Neural cell (in vitro differentiated cells): ENCODE results near the gene CSK. TPM values are rescaled to one million over a fixed set of nuclear protein-coding genes. Genes with fewer than 3 reads are reported as not detected.

Experiments
- H2AFZ ChIP-seq: fragments of 200-600, 300-800 bp; sonication (generic), shearing (Covaris generic); 2 replicates; pipeline ENCODE4 v1.6.0; 2014; ENCODE audit warnings: low read depth, mild to moderate bottlenecking, antibody characterized with exemption, low read length, moderate library complexity
- H3F3A ChIP-seq: fragments of 200-600 bp; shearing (Covaris generic); 2 replicates; pipeline ENCODE4 v1.6.1; 2016; ENCODE audit warnings: mild to moderate bottlenecking, moderate library complexity, mixed read lengths, antibody characterized with exemption, low read length; ENCODE audit not compliant: insufficient read depth, poor library complexity, severe bottlenecking
- H3K27ac ChIP-seq: fragments of 200-600, 300-800 bp; sonication (generic), shearing (Covaris generic); 2 replicates; pipeline ENCODE4 v1.5.1; 2014; ENCODE audit warnings: mild to moderate bottlenecking, low read length, moderate library complexity
- H3K27me3 ChIP-seq: fragments of 300-800, 200-600 bp; sonication (generic), shearing (Covaris generic); 2 replicates; pipeline ENCODE4 v1.6.0; 2014; ENCODE audit warnings: mild to moderate bottlenecking, low read depth, low read length, moderate library complexity; ENCODE audit not compliant: insufficient read depth
- H3K36me3 ChIP-seq: fragments of 300-800, 200-600 bp; sonication (generic), shearing (Covaris generic); 2 replicates; pipeline ENCODE4 v1.5.1; 2014; ENCODE audit warnings: mild to moderate bottlenecking, antibody characterized with exemption, low read length, moderate library complexity; ENCODE audit not compliant: insufficient read depth
- H3K4me2 ChIP-seq: fragments of 300-800, 200-600 bp; sonication (generic), shearing (Covaris generic); 2 replicates; pipeline ENCODE4 v1.6.0; 2014; ENCODE audit warnings: mild to moderate bottlenecking, low read length
- H3K4me3 ChIP-seq: fragments of 300-800, 200-600 bp; sonication (generic), shearing (Covaris generic); 2 replicates; pipeline ENCODE4 v1.5.1; 2014; ENCODE audit warnings: mild to moderate bottlenecking, low read length, moderate library complexity
- H3K79me2 ChIP-seq: fragments of 200-600 bp; shearing (Covaris generic); replicated peaks from 2 replicates; pipeline ENCODE4 v1.6.0; 2014; ENCODE audit warnings: mild to moderate bottlenecking, low read length, moderate library complexity; ENCODE audit not compliant: insufficient read depth
- H3K9ac ChIP-seq: fragments of 300-800, 200-600 bp; sonication (generic), shearing (Covaris generic); 2 replicates; pipeline ENCODE4 v1.6.1; 2016; ENCODE audit warnings: mild to moderate bottlenecking, low read length, mixed read lengths
- H3K9me2 ChIP-seq: fragments of 200-600 bp; shearing (Covaris generic); 2 replicates; pipeline ENCODE4 v1.6.1; 2016; ENCODE audit warnings: mild to moderate bottlenecking, low read length, mixed read lengths; ENCODE audit not compliant: insufficient read depth
- H3K9me3 ChIP-seq: fragments of 200-600, 300-800 bp; sonication (generic), shearing (Covaris generic); 2 replicates; pipeline ENCODE4 v1.6.1; 2016; ENCODE audit warnings: mild to moderate bottlenecking, mixed run types, low read length, moderate library complexity, mixed read lengths
- H4K20me1 ChIP-seq: fragments of 200-600 bp; shearing (Covaris generic); 2 replicates; pipeline ENCODE4 v1.6.1; 2016; ENCODE audit warnings: mild to moderate bottlenecking, mixed run types; ENCODE audit not compliant: insufficient read depth
- EP300 ChIP-seq: fragments of 450-650 bp; conservative IDR thresholded peaks from 2 replicates; pipeline ENCODE4 v1.6.1; 2014; ENCODE audit warnings: antibody characterized with exemption, mild to moderate bottlenecking, moderate library complexity; ENCODE audit not compliant: poor library complexity, severe bottlenecking
- EZH2 ChIP-seq: fragments of 200-600, 300-800 bp; shearing (Covaris generic), sonication (generic); IDR thresholded peaks from 2 replicates; pipeline ENCODE4 v1.6.1; 2014; ENCODE audit warnings: antibody characterized with exemption, low read length, borderline replicate concordance, mild to moderate bottlenecking; ENCODE audit not compliant: insufficient read depth, poor library complexity, severe bottlenecking
- MXI1 ChIP-seq: fragments of 450-650 bp; conservative IDR thresholded peaks from 2 replicates; pipeline ENCODE4 v1.6.1; 2014; ENCODE audit warnings: antibody characterized with exemption, mild to moderate bottlenecking; ENCODE audit not compliant: poor library complexity, severe bottlenecking
- POLR2AphosphoS5 ChIP-seq: IDR thresholded peaks from 2 replicates; pipeline ENCODE4 v1.6.1; 2012
- RAD21 ChIP-seq: fragments of 450-650 bp; conservative IDR thresholded peaks from 2 replicates; pipeline ENCODE4 v1.6.1; 2014; ENCODE audit warnings: antibody characterized with exemption, mild to moderate bottlenecking, moderate library complexity
- REST ChIP-seq: IDR thresholded peaks from 2 replicates; pipeline ENCODE4 v1.6.1; 2012; ENCODE audit warnings: borderline replicate concordance
- SMC3 ChIP-seq: fragments of 450-650 bp; conservative IDR thresholded peaks from 2 replicates; pipeline ENCODE4 v1.6.1; 2014; ENCODE audit warnings: antibody characterized with exemption, mild to moderate bottlenecking, moderate library complexity; ENCODE audit not compliant: poor library complexity
- TAF1 ChIP-seq: IDR thresholded peaks from 2 replicates; pipeline ENCODE4 v1.6.1; 2012; ENCODE audit warnings: low read depth
- polyA plus RNA-seq: library from polyadenylated mRNA; depleted of rRNA; stranded (reverse); fragments of >200 nt; gene quantifications from 2 replicates; pipeline ENCODE4 v1.2.3, GENCODE V29; 2014
- TF ChIP-seq, protein P1 (sequence below): fragments of 450-650 bp; IDR thresholded peaks from 2 replicates; pipeline ENCODE4 v1.5.1; 2014; ENCODE audit warnings: antibody characterized with exemption, mild to moderate bottlenecking, moderate library complexity; ENCODE audit not compliant: poor library complexity, severe bottlenecking

Gene CSK
- polyA plus RNA-seq, 1 donor from 2014 or later = 45.5 TPM

GRCh38 chr15:74838137-74838516 is 56.2 kb downstream of the CSK start:
- Histone ChIP-seq H3K9me2 (no peaks in the 10 kb centered on the region), H2AFZ (no peak overlapping the region), H3K4me2 (no peak overlapping the region), H3F3A (no peaks in the 10 kb centered on the region), H4K20me1 (no peaks in the 10 kb centered on the region), H3K9ac (no peak overlapping the region), H3K9me3 (no peaks in the 10 kb centered on the region), H3K79me2 (no peaks in the 10 kb centered on the region), H3K27ac (no peak overlapping the region), H3K36me3 (no peaks in the 10 kb centered on the region), H3K27me3 (no peaks in the 10 kb centered on the region), H3K4me3 (no peak overlapping the region)
- no peak for TF ChIP-seq TAF1
- TF ChIP-seq REST = no peak
- no peak for TF ChIP-seq RAD21
- TF ChIP-seq EZH2 = no peak
- TF ChIP-seq MXI1 = no peak
- TF ChIP-seq SMC3 = no peak
- TF ChIP-seq POLR2AphosphoS5 = no peak
- TF ChIP-seq EP300 = no peak

DNA sequence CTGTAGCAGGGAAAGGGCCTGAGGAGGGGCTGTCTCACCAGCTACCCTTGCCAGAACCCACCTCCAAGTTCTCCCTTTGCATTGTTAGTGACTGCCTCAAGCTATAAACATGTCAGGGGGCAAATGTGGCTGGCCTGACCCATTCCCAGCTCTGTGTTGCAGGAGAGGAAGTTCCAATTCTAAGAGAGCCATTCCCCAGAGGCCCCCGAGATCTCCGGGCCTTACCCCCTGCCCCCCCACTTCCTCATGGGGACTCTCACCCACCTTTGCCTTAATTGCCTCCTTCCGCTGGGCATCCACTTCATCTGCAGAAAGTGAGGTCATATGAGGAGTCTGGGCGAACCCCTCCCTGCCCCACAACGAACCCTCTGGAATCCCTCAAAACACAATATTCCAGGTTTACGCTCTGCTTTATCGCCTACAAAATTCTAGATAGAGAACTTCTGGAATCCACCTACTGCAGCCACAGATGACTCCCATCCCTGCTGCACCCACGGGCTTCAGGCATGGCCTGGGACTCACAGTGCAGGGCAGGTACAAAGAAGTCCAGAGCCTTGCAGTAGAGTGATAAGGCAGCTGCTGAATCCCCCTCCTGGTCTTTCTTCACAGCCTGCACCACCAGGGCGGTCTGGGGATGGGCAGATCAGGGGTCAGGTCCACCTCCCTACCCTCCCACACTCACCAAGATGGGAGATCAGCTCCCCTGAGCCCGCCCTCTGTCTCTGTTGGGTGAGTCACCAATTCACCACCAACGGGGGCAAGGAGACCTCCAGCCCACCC is 57.1 kb downstream of the CSK start:
- Histone ChIP-seq H3K4me3 (no peak overlapping the region), H3K27me3 (no peaks in the 10 kb centered on the region), H3K9ac (no peak overlapping the region), H3K79me2 (no peaks in the 10 kb centered on the region), H3K27ac (no peak overlapping the region), H2AFZ (no peak overlapping the region), H4K20me1 (no peaks in the 10 kb centered on the region), H3F3A (no peaks in the 10 kb centered on the region), H3K9me3 (no peaks in the 10 kb centered on the region), H3K4me2 (no peak overlapping the region), H3K9me2 (no peaks in the 10 kb centered on the region), H3K36me3 (no peaks in the 10 kb centered on the region)
- TF ChIP-seq, protein P1, sequence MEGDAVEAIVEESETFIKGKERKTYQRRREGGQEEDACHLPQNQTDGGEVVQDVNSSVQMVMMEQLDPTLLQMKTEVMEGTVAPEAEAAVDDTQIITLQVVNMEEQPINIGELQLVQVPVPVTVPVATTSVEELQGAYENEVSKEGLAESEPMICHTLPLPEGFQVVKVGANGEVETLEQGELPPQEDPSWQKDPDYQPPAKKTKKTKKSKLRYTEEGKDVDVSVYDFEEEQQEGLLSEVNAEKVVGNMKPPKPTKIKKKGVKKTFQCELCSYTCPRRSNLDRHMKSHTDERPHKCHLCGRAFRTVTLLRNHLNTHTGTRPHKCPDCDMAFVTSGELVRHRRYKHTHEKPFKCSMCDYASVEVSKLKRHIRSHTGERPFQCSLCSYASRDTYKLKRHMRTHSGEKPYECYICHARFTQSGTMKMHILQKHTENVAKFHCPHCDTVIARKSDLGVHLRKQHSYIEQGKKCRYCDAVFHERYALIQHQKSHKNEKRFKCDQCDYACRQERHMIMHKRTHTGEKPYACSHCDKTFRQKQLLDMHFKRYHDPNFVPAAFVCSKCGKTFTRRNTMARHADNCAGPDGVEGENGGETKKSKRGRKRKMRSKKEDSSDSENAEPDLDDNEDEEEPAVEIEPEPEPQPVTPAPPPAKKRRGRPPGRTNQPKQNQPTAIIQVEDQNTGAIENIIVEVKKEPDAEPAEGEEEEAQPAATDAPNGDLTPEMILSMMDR = no peak
- TF ChIP-seq POLR2AphosphoS5 = no peak
- TF ChIP-seq TAF1 = no peak
- TF ChIP-seq MXI1 = no peak
- TF ChIP-seq REST = no peak
- no peak for TF ChIP-seq EZH2
- no peak for TF ChIP-seq SMC3
- no peak for TF ChIP-seq EP300
